Neural cell (in vitro differentiated cells): ENCODE data around the gene KIRREL3.

Experiments
- CTCF ChIP-seq: fragments of 450-650 bp; IDR thresholded peaks from 2 replicates; pipeline ENCODE4 v1.5.1; 2014; ENCODE audit warnings: antibody characterized with exemption, mild to moderate bottlenecking, moderate library complexity; ENCODE audit not compliant: poor library complexity, severe bottlenecking
- EP300 ChIP-seq: fragments of 450-650 bp; conservative IDR thresholded peaks from 2 replicates; pipeline ENCODE4 v1.6.1; 2014; ENCODE audit warnings: antibody characterized with exemption, mild to moderate bottlenecking, moderate library complexity; ENCODE audit not compliant: poor library complexity, severe bottlenecking

GRCh38 chr11:126707498-126707897, 293.1 kb downstream of the KIRREL3 start:
- TF ChIP-seq CTCF (no peak), EP300 (no peak)
